Heart right ventricle (tissue), 16 donors: Measurements from ENCODE around the gene YTHDC1. TPM values are rescaled to one million over a fixed set of nuclear protein-coding genes. Genes with fewer than 3 reads are reported as not detected.

Source experiments
- ATAC-seq, 8 donors: fragments of 200-7000 bp; cut with Tn5 transposase; one replicate each; pipeline ENCODE4 v1.9.1; 2020; ENCODE audit warnings: mild to moderate bottlenecking in 8 of 8, moderate library complexity in 8 of 8, moderate number of reproducible peaks in 1 of 8
- DNase-seq, 2 donors: peaks; one replicate each; pipeline ENCODE4 v3.0.0-alpha.2; 2020
- H3K27ac ChIP-seq, 10 donors: fragments of 200-600 bp; sonication (generic) in 2 of 10; one replicate each; pipeline versions ENCODE4 v1.5.0 to v1.8.0; 2020 to 2022; ENCODE audit warnings: mild to moderate bottlenecking in 3 of 10
- H3K27me3 ChIP-seq, 7 donors: fragments of 200-600 bp; one replicate each; pipeline ENCODE4 v1.8.0; 2021 to 2022; ENCODE audit warnings: mild to moderate bottlenecking in 2 of 7
- H3K36me3 ChIP-seq, 9 donors: fragments of 200-600 bp; sonication (generic) in 1 of 9; one replicate each; pipeline versions ENCODE4 v1.5.0 to v1.8.0; 2020 to 2022; ENCODE audit warnings: mild to moderate bottlenecking in 2 of 9
- H3K4me1 ChIP-seq, 9 donors: fragments of 200-600 bp; sonication (generic) in 1 of 9; one replicate each; pipeline versions ENCODE4 v1.5.0 to v1.8.0; 2020 to 2022; ENCODE audit warnings: mild to moderate bottlenecking in 4 of 9
- H3K4me3 ChIP-seq, 10 donors: fragments of 200-600 bp; sonication (generic) in 2 of 10; one replicate each; pipeline versions ENCODE4 v1.5.0 to v1.8.0; 2020 to 2022; ENCODE audit warnings: mild to moderate bottlenecking in 7 of 10, moderate library complexity in 2 of 10
- H3K9me3 ChIP-seq, 11 donors: fragments of 200-600 bp in 10 of 11; sonication (generic) in 2 of 11; one replicate each; pipeline versions ENCODE4 v1.5.0 to v1.8.0; 2013 to 2022; ENCODE audit warnings: mild to moderate bottlenecking in 2 of 11, control low read depth in 1 of 11, moderate library complexity in 1 of 11
- CTCF ChIP-seq, 9 donors: fragments of 200-600 bp; sonication (generic) in 2 of 9; IDR thresholded peaks; one replicate each; pipeline versions ENCODE4 v1.5.0 to v1.8.0; 2021 to 2022; ENCODE audit warnings: antibody characterized with exemption in 9 of 9, mild to moderate bottlenecking in 5 of 9, moderate library complexity in 1 of 9
- WGBS, 2 donors: extraction: QIAGEN DNeasy Blood & Tissue Kit; methylation state at CpG; one replicate each; pipeline ENCODE4 v1.1.7; 2013; ENCODE audit warnings: inconsistent platforms in 1 of 2; 5-methylcytosine and 5-hydroxymethylcytosine counted together
- intact Hi-C, 10 donors: fragments of 100-400 bp; cut with DNase I; formaldehyde crosslinking; loops; one replicate each; pipeline versions ENCODE4 v1.11.1 to v1.14.2; 2022
- polyA plus RNA-seq, 2 donors: library from polyadenylated mRNA; stranded (reverse); fragments of 200-250 nt; gene quantifications; one replicate each; pipeline ENCODE4 v1.2.3, GENCODE V29; 2013
- total RNA-seq, 10 donors: library from RNA; stranded (reverse); fragmentation: NEBNext Ultra II Directional in 3 of 10; extraction: Animal tissue kit (Norgen Biotek cat#: 25700) in 3 of 10; gene quantifications; one replicate each; pipeline versions ENCODE4 v1.2.1 to v1.2.4, GENCODE V29; 2021 to 2023
- donor health status: Arrhythmogenic right ventricular cardiomyopathy.
- donor health status: ischemic (EF 13 %, LVEDD 7.1; RV severe dilation, severe dysfunction).
- donor health status: healthy with polysubstance abuse.
- donor health status: DM: no; HTN: yes; CAD: no.
- donor health status: DM: no; HTN: no; CAD: no.
- donor health status: ischemic (EF 25% LVEDD 6.9; RV normal size, moderate dysfunction).
- donor health status: ischemic (EF 25% LVEDD 5.7; RV mildly dilated, moderate dysfunction).
- donor health status: healthy.
- donor health status: DM: yes; HTN: yes; CAD: no.
- donor health status: Ischemic cardiomyopathy.
- donor health status: ischemic (EF 35%, LVEDD 5.7; RV mildly dilated, moderate dysfunction).
- donor health status: nonischemic (EF 11% LVEDD 7.7; RV severe dilation, severe dysfunction).
- donor health status: DM: yes; HTN: yes; CAD: no.
- donor health status: PGD.
- donor health status: ischemic (EF 29% LVEDD 5.4; RV normal size, mild dysfunction).
- donor health status: nonischemic (EF 23%, LVEDD 6.1; RV moderate dilation, normal function).

YTHDC1 gene
- total and polyA plus RNA-seq, 12 donors, result 19.8 to 65.0 (median 51.4) TPM

DNA sequence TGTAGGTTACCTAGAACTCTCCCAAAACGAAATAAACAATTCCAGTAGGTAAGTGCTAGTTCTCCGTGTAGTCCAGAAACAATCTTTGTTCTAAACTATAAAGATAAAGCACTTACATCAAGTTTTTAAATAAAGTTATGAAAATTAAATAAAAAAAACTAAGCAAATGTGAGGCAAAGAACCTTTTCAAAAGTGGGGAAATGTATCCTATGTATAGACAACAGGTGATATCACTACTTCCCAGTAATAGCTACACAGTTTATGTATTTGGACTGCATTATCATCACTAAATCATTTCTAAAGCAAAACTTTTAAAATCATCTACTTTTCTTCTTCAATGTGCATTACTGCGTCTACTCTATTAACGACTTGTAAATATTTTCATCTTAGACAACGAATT is 2.0 kb downstream of the YTHDC1 start:
- no peaks in the 10 kb centered on the region for H3K36me3 ChIP-seq
- peak overlapping the region in 5 of 10 donors; percentile 94 to 100 (median 98) for H3K27ac ChIP-seq
- peak overlapping the region in 9 of 10 donors; percentile 61 to 94 (median 90) for H3K4me3 ChIP-seq
- no peaks in the 10 kb centered on the region for H3K9me3 ChIP-seq
- DNase-seq (no peak), ATAC-seq (no peak)
- intact Hi-C loops, result loop anchor here in 1 of 10 donors (10.0 kb wide), 1 partner anchor 803 kb away; the partner anchor contains the start of gene CENPC
- H3K27me3 ChIP-seq, result no peaks in the 10 kb centered on the region
- peaks cover 5 to 65% (median 57%) of the 10 kb centered on the region in 9 donors for H3K4me1 ChIP-seq
- 9 to 13% methylated on average over 5 of the region's 5 CpGs for WGBS, 2 donors
- TF ChIP-seq CTCF (IDR thresholded peaks at IDR 0.05), result no peak

DNA sequence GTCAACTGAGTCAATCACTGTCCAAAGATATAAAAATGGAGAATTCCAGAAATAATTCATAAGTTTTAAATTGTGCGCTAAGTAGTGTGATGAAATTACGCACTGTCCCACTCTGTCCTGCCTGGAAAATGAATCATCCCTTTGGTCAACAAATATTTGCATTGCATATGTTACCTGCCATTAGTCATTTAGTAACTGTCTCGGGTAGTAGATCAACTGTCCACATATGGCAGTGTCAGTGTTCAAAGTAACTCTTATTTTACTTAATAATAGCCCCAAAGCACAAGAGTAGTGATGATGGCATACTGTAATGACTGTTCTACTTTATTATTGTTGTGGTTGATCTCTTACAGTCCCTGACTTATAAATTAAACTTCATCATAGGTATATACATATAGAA is 3.4 kb downstream of the YTHDC1 start:
- intact Hi-C loops, result loop anchor here in 1 of 10 donors (10.0 kb wide), 1 partner anchor 802 kb away; the partner anchor contains the start of gene CENPC
- no peak for DNase-seq
- Histone ChIP-seq H3K4me3 (peak overlapping the region in 2 of 10 donors; percentile 61 to 90), H3K4me1 (peaks cover 5 to 79% (median 70%) of the 10 kb centered on the region in 9 donors), H3K9me3 (no peaks in the 10 kb centered on the region), H3K27ac (peak overlapping the region in 1 of 10 donors; percentile 98), H3K27me3 (no peaks in the 10 kb centered on the region), H3K36me3 (no peaks in the 10 kb centered on the region)
- no peak for TF ChIP-seq CTCF (IDR thresholded peaks at IDR 0.05)
- 92% methylated on average over 3 of the region's 3 CpGs for WGBS, 2 donors
- ATAC-seq, result no peak

GRCh38 chr4:68344785-68345184 is 5.1 kb downstream of the YTHDC1 start:
- no peaks in the 10 kb centered on the region for H3K27me3 ChIP-seq
- no peak for TF ChIP-seq CTCF (IDR thresholded peaks at IDR 0.05)
- intact Hi-C loops, result loop anchor here in 2 of 10 donors (5.0 to 10.0 kb wide), 2 partner anchors 33 to 800 kb away; partner anchors contain the start of gene CENPC (in 1 of the 2)
- H3K27ac ChIP-seq, result no peak overlapping the region
- H3K36me3 ChIP-seq, result no peaks in the 10 kb centered on the region
- H3K4me3 ChIP-seq, result no peak overlapping the region
- H3K9me3 ChIP-seq, result no peaks in the 10 kb centered on the region
- WGBS, 2 donors, result 93 to 94% methylated on average over 5 of the region's 5 CpGs
- no peak for ATAC-seq
- no peak for DNase-seq
- H3K4me1 ChIP-seq, result peaks cover 7 to 92% (median 87%) of the 10 kb centered on the region in 9 donors

GRCh38 chr4:68344049-68344448 is 5.8 kb downstream of the YTHDC1 start:
- no peak for TF ChIP-seq CTCF (IDR thresholded peaks at IDR 0.05)
- no peaks in the 10 kb centered on the region for H3K27me3 ChIP-seq
- intact Hi-C loops, result loop anchor here in 2 of 10 donors (5.0 to 10.0 kb wide), 2 partner anchors 33 to 799 kb away; partner anchors contain the start of gene CENPC (in 1 of the 2)
- peaks cover 7 to 100% (median 95%) of the 10 kb centered on the region in 9 donors for H3K4me1 ChIP-seq
- 23 to 24% methylated on average over 2 of the region's 2 CpGs for WGBS, 2 donors
- no peak overlapping the region for H3K27ac ChIP-seq
- no peaks in the 10 kb centered on the region for H3K36me3 ChIP-seq
- ATAC-seq (no peak), DNase-seq (no peak)
- H3K4me3 ChIP-seq, result no peak overlapping the region
- H3K9me3 ChIP-seq, result no peaks in the 10 kb centered on the region
